Measurements from ENCODE around the gene RETREG1.
"Not testable (repeated sequence)": the region's sequence is repeated elsewhere in the genome, so short reads cannot be mapped to it uniquely, and the experiment has no call there.

Gene RETREG1

GRCh38 chr5:16453609-16454008, 163.2 kb downstream of the RETREG1 start:
- H3K9ac ChIP-seq (ENCODE audit: low read depth, low read length): no peak overlapping the region
- no peaks in the 10 kb centered on the region for H3K9me3 ChIP-seq (ENCODE audit: control insufficient read depth, insufficient read depth, low read length)
- H3K4me1 ChIP-seq (ENCODE audit: insufficient read depth, low read length): peaks cover 13% of the 10 kb centered on the region
- peaks cover 26% of the 10 kb centered on the region for H3K36me3 ChIP-seq (ENCODE audit: insufficient read depth, low read length)

GRCh38 chr5:16450163-16450562, 166.6 kb downstream of the RETREG1 start:
- H3K9me3 ChIP-seq (ENCODE audit: control insufficient read depth, insufficient read depth, low read length): no peaks in the 10 kb centered on the region
- peaks cover 23% of the 10 kb centered on the region for H3K36me3 ChIP-seq (ENCODE audit: insufficient read depth, low read length)
- H3K4me1 ChIP-seq (ENCODE audit: insufficient read depth, low read length): peaks cover 5% of the 10 kb centered on the region; the same call in 1 of the 2 replicates
- H3K9ac ChIP-seq (ENCODE audit: low read depth, low read length): no peak overlapping the region

GRCh38 chr5:16446993-16447392, 169.8 kb downstream of the RETREG1 start:
- H3K9me3 ChIP-seq (ENCODE audit: control insufficient read depth, insufficient read depth, low read length): no peaks in the 10 kb centered on the region
- peaks cover 20% of the 10 kb centered on the region for H3K36me3 ChIP-seq (ENCODE audit: insufficient read depth, low read length)
- no peaks in the 10 kb centered on the region for H3K4me1 ChIP-seq (ENCODE audit: insufficient read depth, low read length)
- H3K9ac ChIP-seq (ENCODE audit: low read depth, low read length): no peak overlapping the region

GRCh38 chr5:16437977-16438376, 178.8 kb downstream of the RETREG1 start:
- no peaks in the 10 kb centered on the region for H3K36me3 ChIP-seq (ENCODE audit: insufficient read depth, low read length)
- H3K9ac ChIP-seq (ENCODE audit: low read depth, low read length): no peak overlapping the region
- no peaks in the 10 kb centered on the region for H3K9me3 ChIP-seq (ENCODE audit: control insufficient read depth, insufficient read depth, low read length)
- no peaks in the 10 kb centered on the region for H3K4me1 ChIP-seq (ENCODE audit: insufficient read depth, low read length)

- H3K4me1 ChIP-seq (ENCODE audit: insufficient read depth, low read length); H3K9me3 ChIP-seq (ENCODE audit: control insufficient read depth, insufficient read depth, low read length); H3K9ac ChIP-seq (ENCODE audit: low read depth, low read length); H3K36me3 ChIP-seq (ENCODE audit: insufficient read depth, low read length): not testable (repeated sequence)
Observed at GRCh38 chr5:16436065-16436682, 180.6 kb downstream of the RETREG1 start.

- Histone ChIP-seq H3K4me1 (ENCODE audit: insufficient read depth, low read length) (peaks cover 19% of the 10 kb centered on the region; the same call in 1 of the 2 replicates), H3K9me3 (ENCODE audit: control insufficient read depth, insufficient read depth, low read length) (no peaks in the 10 kb centered on the region), H3K9ac (ENCODE audit: low read depth, low read length) (no peak overlapping the region), H3K36me3 (ENCODE audit: insufficient read depth, low read length) (no peaks in the 10 kb centered on the region)
Observed at GRCh38 chr5:16431490-16431889, 185.3 kb downstream of the RETREG1 start.

- Histone ChIP-seq H3K36me3 (ENCODE audit: insufficient read depth, low read length) (no peaks in the 10 kb centered on the region), H3K4me1 (ENCODE audit: insufficient read depth, low read length) (peaks cover 21% of the 10 kb centered on the region), H3K9ac (ENCODE audit: low read depth, low read length) (no peak overlapping the region), H3K9me3 (ENCODE audit: control insufficient read depth, insufficient read depth, low read length) (no peaks in the 10 kb centered on the region)
Observed at GRCh38 chr5:16430349-16431089, 186.3 kb downstream of the RETREG1 start.

GRCh38 chr5:16428359-16428758, 188.4 kb downstream of the RETREG1 start:
- Histone ChIP-seq H3K9ac (ENCODE audit: low read depth, low read length) (no peak overlapping the region), H3K4me1 (ENCODE audit: insufficient read depth, low read length) (peaks cover 25% of the 10 kb centered on the region), H3K36me3 (ENCODE audit: insufficient read depth, low read length) (no peaks in the 10 kb centered on the region), H3K9me3 (ENCODE audit: control insufficient read depth, insufficient read depth, low read length) (no peaks in the 10 kb centered on the region)

GRCh38 chr5:16427587-16427986, 189.2 kb downstream of the RETREG1 start:
- Histone ChIP-seq H3K36me3 (ENCODE audit: insufficient read depth, low read length) (no peaks in the 10 kb centered on the region), H3K9ac (ENCODE audit: low read depth, low read length) (no peak overlapping the region), H3K4me1 (ENCODE audit: insufficient read depth, low read length) (peaks cover 25% of the 10 kb centered on the region), H3K9me3 (ENCODE audit: control insufficient read depth, insufficient read depth, low read length) (no peaks in the 10 kb centered on the region)

All from ES-I3 (cell line).